HG02973 (cell line): ENCODE results near the gene KMT2B.

ENCODE experiments used
- ATAC-seq: cut with Tn5 transposase; IDR thresholded peaks from one replicate; pipeline ENCODE4 v1.9.1; 2021; ENCODE audit warnings: moderate library complexity; ENCODE audit not compliant: unreplicated experiment

KMT2B gene

GRCh38 chr19:35776102-35776788 is 58.4 kb downstream of the KMT2B start:
- ATAC-seq = no peak

DNA sequence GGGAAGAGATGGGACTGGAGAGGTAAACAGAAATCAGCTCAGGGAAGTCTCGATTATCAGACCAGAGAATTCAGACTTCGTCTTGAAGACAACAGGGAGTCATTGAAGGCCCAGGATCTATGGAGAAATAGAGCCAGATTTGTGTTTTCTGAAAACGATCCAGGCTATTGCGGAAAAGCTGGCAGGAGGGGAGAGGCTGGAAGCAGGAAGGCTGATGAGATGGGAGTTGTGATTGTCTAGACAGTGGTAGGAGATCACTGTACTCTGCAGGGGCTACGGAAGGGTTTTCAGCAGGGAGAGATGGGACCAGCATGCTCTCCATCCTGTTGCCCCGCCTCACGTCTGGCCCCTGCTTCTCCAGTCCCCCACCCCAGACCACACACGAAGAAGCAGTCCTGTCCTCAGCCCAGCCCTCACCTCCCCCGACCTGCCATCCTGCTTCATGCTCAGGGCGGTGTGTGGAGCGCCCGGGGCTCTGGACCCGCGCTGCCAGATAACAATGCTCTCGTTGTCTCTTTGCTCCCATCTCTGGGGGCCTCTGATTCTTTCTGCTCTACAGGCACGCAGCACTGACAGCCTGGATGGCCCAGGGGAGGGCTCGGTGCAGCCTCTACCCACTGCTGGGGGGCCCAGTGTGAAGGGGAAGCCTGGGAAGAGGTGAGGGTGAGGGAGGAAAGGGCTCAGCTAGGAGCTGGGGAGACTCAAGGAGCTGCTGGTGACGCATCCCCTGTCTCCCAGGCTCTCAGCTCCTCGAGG is 59.5 kb downstream of the KMT2B start:
- ATAC-seq = no peak

DNA sequence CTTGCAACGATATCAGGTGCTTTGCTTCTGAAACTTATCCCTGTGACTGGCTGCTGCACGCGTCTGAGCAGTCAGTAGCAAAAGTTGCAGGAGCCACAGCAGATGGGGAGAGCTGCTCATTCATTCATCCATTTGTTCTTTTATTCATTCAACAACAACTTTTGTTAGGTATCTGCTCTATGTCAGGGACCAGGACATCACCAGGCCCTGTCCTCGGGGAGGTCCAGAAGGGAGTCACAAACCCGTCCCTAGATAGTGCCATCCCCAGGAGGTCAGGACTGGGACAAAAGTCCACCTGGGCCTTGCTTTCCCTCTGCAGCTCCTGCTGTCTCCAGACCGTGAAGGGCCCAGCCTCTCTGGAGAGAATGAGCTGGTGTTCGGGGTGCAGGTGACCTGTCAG is 60.2 kb downstream of the KMT2B start:
- no peak for ATAC-seq

DNA sequence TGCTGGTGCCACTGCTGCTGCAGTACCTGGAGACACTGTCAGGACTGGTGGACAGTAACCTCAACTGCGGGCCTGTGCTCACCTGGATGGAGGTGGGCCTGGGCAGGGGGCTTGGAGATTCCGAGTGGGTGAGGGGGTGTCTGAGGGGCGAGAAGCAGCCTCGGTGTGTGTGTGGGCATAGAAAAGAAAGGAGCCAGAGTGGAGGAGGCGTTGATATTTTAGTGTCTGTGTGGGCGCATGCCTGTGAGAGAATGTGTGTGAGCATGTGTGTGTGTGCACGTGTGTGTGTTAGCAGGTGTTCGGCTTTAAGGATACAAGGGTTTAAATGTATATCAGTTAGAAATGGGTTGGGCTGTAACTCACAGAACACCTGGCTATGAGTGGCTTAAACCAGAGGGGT is 61.2 kb downstream of the KMT2B start:
- ATAC-seq = no peak

- no peak for ATAC-seq
Observed at GRCh38 chr19:35780058-35780457, 62.3 kb downstream of the KMT2B start.

DNA sequence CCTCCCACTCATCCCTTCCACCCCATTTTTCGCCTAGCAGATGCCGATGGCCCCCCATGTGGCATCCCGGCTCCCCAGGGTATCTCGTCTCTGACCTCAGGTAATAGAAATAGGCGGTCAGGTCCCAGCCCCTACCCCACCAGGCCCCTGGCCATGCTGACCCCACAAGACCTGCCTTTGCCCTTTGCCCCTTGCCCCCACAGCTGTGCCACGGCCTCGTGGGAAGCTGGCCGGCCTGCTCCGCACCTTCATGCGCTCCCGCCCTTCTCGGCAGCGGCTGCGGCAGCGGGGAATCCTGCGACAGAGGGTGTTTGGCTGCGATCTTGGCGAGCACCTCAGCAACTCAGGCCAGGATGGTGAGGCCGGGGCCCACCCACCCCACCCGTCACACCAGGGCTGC is 62.9 kb downstream of the KMT2B start:
- ATAC-seq = no peak

DNA sequence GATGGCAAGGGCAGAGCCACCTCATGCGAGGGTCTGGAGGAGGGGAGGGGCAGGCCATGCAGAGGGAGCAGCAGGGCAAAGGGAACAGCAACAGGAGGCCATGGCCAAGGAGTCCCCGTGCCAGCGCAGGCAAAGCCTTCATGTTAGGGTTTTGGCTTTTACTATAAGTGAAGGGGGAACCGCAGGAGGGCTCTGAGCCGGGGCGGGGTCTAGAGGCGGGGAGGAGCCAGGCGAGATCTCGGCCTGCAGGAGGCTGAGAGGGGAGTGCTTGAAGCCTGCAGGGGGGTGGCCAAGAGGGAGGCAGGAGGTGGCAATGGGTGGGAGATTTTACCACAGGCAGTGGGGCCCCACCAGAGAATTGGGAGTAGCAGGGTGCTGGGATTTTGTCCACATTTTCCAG is 63.8 kb downstream of the KMT2B start:
- no peak for ATAC-seq

DNA sequence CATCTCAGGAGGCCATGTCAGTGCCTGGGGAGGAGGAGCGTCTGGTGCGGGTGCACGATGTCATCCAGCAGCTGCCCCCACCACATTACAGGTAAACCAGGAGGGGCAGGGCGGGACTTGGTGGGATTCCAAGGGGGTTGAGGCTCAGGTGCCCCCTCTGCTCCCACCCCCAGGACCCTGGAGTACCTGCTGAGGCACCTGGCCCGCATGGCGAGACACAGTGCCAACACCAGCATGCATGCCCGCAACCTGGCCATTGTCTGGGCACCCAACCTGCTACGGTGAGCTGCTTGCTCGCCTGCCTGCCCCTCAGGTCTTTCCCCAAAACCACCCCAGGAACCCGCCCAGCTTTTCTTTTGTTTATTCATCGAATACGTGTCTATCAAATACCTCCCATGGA is 64.8 kb downstream of the KMT2B start:
- no peak for ATAC-seq

DNA sequence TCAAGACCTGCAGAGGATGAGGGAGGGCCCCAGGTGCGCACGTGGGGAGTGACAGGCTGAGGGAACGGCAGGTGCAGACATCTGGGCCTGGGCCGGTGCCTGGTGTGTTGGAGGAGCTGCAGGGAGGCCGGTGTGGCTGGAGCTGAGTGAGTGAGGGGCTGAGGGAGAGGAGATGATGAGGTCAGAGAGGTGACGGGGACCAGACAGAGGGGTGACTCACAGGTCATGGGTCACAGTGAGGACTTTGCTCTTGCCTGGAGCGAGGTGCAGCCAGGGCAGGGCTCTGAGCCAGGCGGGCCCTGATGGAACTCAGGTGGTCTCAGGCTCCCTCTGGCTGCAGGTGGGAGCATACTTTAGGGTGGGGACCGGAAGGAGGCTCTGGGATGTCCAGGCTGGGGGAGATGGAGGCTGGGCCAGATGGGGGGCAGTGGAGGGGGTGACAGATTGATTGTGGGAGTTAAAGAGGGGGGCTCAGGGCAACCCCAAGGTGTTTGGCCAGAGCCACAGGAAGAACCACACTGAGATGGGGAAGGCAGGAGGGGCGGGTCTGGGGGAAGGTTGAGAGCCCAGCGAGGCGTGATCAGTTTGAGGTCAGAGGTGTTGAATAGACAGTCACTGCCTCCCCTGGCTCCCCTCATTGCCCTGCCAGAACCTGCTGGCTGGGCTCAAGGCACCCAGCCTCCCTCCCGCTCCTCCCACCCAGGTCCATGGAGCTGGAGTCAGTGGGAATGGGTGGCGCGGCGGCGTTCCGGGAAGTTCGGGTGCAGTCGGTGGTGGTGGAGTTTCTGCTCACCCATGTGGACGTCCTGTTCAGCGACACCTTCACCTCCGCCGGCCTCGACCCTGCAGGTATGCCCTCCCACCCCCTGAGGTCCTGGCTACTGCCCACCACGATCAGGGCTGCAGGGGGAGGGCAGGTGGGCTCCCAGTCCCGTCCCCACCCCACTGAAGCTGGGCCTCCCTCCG is 65.9 kb downstream of the KMT2B start:
- ATAC-seq = no peak

- no peak for ATAC-seq
Observed at GRCh38 chr19:35784503-35785338, 66.9 kb downstream of the KMT2B start.

DNA sequence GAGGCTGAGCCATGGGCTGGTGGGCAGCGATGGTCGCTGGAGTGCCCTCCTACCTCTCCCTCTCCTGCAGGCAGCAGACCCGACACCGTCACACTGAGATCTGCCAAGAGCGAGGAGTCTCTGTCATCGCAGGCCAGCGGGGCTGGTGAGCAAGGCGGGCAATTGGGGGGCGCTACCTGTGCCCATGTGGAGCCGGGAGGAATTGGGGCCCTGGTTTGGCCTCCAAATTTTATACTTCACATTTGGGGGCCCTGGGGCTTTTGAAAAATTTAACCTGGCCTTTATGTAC is 67.5 kb downstream of the KMT2B start:
- ATAC-seq = no peak

DNA sequence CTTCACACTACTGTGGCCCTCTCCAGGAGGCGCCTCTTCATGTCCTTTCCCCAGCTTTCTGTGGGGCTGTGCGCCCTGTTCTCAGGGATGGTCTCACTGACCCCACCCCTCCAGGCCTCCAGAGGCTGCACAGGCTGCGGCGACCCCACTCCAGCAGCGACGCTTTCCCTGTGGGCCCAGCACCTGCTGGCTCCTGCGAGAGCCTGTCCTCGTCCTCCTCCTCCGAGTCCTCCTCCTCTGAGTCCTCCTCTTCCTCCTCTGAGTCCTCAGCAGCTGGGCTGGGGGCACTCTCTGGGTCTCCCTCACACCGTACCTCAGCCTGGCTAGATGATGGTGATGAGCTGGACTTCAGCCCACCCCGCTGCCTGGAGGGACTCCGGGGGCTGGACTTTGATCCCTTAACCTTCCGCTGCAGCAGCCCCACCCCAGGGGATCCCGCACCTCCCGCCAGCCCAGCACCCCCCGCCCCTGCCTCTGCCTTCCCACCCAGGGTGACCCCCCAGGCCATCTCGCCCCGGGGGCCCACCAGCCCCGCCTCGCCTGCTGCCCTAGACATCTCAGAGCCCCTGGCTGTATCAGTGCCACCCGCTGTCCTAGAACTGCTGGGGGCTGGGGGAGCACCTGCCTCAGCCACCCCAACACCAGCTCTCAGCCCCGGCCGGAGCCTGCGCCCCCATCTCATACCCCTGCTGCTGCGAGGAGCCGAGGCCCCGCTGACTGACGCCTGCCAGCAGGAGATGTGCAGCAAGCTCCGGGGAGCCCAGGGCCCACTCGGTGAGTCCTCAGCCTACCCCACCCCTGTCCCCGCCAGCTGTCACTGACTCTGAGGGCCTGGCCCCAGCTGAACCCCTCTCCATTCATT is 68.7 kb downstream of the KMT2B start:
- ATAC-seq = no peak

DNA sequence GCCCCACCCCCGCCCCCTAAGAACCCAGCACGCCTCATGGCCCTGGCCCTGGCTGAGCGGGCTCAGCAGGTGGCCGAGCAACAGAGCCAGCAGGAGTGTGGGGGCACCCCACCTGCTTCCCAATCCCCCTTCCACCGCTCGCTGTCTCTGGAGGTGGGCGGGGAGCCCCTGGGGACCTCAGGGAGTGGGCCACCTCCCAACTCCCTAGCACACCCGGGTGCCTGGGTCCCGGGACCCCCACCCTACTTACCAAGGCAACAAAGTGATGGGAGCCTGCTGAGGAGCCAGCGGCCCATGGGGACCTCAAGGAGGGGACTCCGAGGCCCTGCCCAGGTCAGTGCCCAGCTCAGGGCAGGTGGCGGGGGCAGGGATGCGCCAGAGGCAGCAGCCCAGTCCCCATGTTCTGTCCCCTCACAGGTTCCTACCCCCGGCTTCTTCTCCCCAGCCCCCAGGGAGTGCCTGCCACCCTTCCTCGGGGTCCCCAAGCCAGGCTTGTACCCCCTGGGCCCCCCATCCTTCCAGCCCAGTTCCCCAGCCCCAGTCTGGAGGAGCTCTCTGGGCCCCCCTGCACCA is 69.5 kb downstream of the KMT2B start:
- ATAC-seq = no peak
